Fibroblast of mammary gland (primary cell): ENCODE measurements around the gene MSTN.

Source experiments
- DNase-seq: peaks from one replicate; pipeline ENCODE4 v3.0.0-alpha.2; 2010; ENCODE audit warnings: low read depth
- H3K4me3 ChIP-seq: 2 replicates; pipeline ENCODE4 v1.5.1; 2011; ENCODE audit warnings: low read depth, mild to moderate bottlenecking, low read length, moderate library complexity; ENCODE audit not compliant: control insufficient read depth
- TF ChIP-seq, protein P1 (sequence below): conservative IDR thresholded peaks from 2 replicates; pipeline ENCODE4 v1.5.1; 2011; ENCODE audit warnings: low read depth, low read length, inconsistent platforms; ENCODE audit not compliant: control insufficient read depth, insufficient read depth

The MSTN gene

DNA sequence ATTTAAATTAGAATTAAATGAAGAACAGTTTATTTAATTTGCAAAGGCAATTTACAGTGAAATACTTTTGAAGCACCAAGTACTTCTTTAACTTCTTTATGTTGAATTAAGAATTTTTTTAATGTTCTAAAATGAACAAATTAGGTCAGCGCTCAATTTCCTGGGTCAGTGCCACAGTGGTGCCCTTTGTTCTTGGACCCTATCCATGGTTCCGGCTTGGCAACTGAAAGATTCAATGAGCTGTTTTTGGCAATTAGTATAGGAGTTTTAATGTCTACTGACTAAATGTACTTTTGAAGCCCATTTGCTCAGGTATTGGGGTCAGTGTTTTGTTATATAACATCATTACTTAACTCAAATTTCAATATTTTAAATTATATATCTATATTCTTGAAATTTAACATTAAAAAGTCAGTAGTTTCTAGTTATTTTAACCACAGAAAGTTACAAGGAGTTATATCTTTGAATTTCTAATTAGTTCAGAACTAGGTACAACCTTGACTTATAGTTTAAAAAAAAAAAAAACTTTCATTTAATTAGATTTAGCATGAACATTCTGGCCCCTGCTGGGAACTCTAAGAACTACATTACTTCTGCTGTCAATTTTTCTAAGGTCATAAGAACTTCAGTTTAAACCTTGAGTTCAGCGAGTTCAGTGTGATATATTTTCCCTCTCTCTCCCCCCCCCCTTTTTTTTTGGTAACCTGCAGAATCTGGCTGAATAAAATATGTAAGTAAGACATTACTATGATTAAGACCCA, 7.6 kb upstream of the MSTN start:
- no peak overlapping the region for H3K4me3 ChIP-seq
- TF ChIP-seq, protein P1, sequence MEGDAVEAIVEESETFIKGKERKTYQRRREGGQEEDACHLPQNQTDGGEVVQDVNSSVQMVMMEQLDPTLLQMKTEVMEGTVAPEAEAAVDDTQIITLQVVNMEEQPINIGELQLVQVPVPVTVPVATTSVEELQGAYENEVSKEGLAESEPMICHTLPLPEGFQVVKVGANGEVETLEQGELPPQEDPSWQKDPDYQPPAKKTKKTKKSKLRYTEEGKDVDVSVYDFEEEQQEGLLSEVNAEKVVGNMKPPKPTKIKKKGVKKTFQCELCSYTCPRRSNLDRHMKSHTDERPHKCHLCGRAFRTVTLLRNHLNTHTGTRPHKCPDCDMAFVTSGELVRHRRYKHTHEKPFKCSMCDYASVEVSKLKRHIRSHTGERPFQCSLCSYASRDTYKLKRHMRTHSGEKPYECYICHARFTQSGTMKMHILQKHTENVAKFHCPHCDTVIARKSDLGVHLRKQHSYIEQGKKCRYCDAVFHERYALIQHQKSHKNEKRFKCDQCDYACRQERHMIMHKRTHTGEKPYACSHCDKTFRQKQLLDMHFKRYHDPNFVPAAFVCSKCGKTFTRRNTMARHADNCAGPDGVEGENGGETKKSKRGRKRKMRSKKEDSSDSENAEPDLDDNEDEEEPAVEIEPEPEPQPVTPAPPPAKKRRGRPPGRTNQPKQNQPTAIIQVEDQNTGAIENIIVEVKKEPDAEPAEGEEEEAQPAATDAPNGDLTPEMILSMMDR = peak; percentile 69
- DNase-seq = peak; percentile 78

DNA sequence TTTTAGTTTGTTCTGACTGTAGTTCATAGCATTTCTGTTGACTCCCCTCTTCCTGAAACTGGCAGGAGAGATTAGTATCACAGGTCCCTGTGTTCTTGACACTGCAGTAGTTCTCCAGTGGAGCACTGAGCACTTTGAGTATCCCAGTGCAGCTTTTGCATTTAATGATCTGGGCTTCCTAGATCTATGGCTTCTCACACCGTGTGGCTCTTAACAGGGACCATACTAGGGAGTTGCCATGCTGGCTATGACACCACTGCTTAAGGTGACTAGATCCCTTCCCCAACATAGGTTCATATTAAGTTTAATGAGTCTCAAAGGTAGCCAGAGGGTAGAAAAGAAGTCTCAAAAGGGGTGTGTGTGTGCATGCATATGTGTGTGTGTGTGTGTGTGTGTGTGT, 6.2 kb upstream of the MSTN start:
- TF ChIP-seq, protein P1 = no peak
- H3K4me3 ChIP-seq = no peak overlapping the region
- DNase-seq = no peak

DNA sequence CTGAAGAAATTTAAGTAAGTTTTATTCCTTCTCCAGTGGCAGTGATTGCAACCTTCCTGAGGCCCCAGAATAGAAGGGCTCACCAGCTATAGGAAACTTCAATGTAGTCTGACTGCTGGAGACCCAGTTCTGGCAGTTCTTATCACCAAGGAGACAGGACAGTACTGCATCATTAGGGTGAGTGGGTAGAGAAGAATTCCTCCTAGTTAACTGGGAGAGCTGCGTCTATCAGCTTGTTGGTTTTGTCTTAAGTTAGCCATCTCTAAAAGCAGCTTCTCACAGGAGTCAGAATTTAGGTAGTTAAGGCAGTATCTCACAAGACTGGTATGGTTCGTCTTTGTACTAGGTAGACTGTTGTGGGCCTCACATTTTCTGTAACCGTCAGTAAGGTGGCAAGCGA, 3.3 kb upstream of the MSTN start:
- TF ChIP-seq, protein P1 = no peak
- H3K4me3 ChIP-seq = no peak overlapping the region
- no peak for DNase-seq

DNA sequence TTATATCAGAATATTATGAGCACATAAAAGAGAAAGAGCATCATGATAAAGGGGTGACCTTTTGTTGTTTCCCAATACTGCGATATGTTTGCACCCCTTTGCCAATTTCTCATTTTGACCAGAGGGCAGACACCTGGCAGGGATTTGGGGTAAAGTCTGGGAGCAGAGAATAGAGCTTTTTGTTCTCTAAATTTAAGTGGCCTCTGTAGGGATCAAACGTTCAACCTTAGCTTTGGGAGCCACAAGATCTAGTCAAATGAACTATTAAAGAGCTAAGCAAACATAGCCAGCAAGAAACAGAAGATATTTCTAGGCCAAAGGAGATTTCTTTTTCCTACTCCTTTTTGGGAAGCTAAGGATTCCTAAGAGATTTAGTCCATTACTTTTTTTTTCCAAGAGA, 1.1 kb upstream of the MSTN start:
- TF ChIP-seq, protein P1 = no peak
- H3K4me3 ChIP-seq = no peak overlapping the region
- DNase-seq = no peak

DNA sequence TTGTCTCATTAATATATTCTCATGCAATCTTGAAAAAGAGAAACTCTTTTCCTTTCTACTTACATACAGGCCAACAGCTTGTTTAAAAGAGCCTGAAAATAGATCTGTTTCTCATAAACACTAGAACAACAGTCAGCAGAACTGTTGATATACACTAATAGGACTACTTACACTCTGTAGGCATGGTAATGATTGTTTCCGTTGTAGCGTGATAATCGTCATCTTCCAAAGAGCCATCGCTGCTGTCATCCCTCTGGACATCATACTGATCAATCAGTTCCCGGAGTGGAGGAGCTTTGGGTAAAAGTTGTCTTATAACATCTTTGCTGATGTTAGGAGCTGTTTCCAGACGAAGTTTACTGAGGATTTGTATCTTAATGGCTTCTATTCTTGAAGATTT, 476 bp downstream of the MSTN start:
- TF ChIP-seq, protein P1 = no peak
- no peak overlapping the region for H3K4me3 ChIP-seq
- peak; percentile 3 for DNase-seq

DNA sequence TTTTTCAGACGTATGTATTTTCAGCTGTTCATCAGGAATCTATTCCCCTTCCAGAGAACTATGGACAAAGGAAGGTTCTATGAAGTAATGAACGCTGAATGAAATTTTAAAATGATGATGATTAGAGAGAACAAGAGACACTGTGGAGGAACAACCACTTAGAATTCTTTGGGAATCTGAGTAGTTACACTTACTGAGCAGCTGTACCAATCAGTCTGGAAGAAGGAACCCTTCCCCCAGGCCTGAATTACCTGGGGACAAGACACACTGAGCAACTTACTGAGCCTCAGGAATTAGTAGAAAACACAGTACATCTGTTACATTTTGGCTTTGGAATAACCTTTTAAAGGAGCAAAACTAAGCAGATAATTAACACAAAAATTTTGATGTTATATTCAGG, 1.9 kb downstream of the MSTN start:
- H3K4me3 ChIP-seq = no peak overlapping the region
- DNase-seq = no peak
- TF ChIP-seq, protein P1 = no peak
